Measurements from ENCODE around the gene FCER2.

Gene FCER2

DNA sequence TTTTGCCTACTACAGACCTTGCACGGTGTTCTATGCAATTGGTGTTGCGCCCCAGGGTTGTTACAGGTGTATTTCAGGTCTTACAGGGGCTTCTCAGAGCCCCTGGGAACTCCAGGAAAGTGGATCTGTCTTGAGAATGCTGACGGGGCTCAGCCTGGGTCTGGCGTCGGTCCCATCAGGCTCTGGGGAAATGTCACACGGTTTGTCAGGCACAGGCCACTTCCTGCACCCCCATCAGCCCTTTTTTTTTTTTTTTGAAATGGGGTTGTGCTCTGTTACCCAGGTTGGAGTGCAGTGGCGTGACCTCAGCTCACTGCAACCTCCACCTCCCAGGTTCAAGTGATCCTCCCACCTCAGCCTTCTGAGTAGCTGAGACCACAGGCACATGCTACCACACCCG, 16.7 kb upstream of the FCER2 start:
- no peak overlapping the region for H3K9ac ChIP-seq
- H3K79me2 ChIP-seq (ENCODE audit: insufficient read depth, low read depth), result no peaks in the 10 kb centered on the region
- H4K20me1 ChIP-seq (ENCODE audit: insufficient read depth), result no peaks in the 10 kb centered on the region
- no peak overlapping the region for H3K4me3 ChIP-seq (IDR thresholded peaks at IDR 0.05; ENCODE audit: insufficient read depth, low read depth, low read length)
- H3K27ac ChIP-seq, result no peak overlapping the region
- TF ChIP-seq, protein P1, sequence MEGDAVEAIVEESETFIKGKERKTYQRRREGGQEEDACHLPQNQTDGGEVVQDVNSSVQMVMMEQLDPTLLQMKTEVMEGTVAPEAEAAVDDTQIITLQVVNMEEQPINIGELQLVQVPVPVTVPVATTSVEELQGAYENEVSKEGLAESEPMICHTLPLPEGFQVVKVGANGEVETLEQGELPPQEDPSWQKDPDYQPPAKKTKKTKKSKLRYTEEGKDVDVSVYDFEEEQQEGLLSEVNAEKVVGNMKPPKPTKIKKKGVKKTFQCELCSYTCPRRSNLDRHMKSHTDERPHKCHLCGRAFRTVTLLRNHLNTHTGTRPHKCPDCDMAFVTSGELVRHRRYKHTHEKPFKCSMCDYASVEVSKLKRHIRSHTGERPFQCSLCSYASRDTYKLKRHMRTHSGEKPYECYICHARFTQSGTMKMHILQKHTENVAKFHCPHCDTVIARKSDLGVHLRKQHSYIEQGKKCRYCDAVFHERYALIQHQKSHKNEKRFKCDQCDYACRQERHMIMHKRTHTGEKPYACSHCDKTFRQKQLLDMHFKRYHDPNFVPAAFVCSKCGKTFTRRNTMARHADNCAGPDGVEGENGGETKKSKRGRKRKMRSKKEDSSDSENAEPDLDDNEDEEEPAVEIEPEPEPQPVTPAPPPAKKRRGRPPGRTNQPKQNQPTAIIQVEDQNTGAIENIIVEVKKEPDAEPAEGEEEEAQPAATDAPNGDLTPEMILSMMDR (conservative IDR thresholded peaks at IDR 0.05; ENCODE audit: low read depth, low read length), result no peak
- H3K36me3 ChIP-seq (ENCODE audit: insufficient read depth), result no peaks in the 10 kb centered on the region
- no peak overlapping the region for H2AFZ ChIP-seq (ENCODE audit: low read depth)
- H3K27me3 ChIP-seq (ENCODE audit: insufficient read depth, low read depth), result peaks cover 42% of the 10 kb centered on the region
- H3K4me2 ChIP-seq, result no peak overlapping the region
- no peaks in the 10 kb centered on the region for H3K4me1 ChIP-seq (ENCODE audit: low read depth, poor library complexity, severe bottlenecking)

DNA sequence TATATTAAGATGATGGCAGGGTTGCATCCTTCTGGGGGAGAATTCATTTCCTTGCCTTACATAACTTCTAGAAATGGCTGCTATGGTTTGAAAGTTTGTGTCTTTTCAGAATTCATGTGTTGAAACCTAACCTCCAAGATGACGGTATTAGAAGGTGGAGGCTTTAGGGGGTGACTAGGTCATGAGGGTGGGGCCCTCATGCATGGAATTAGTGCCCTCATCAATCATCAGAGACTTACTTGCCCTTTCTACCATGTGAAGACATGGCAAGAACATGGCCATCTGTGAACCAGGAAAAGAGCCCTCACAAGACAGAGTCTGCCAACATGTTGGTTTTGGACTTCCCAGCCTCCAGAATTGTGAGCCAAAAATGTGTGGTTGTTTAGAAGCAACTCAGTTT, 14.8 kb upstream of the FCER2 start:
- no peak overlapping the region for H3K9ac ChIP-seq
- no peaks in the 10 kb centered on the region for H4K20me1 ChIP-seq (ENCODE audit: insufficient read depth)
- TF ChIP-seq, protein P1 (conservative IDR thresholded peaks at IDR 0.05; ENCODE audit: low read depth, low read length), result no peak
- no peaks in the 10 kb centered on the region for H3K36me3 ChIP-seq (ENCODE audit: insufficient read depth)
- H3K27me3 ChIP-seq (ENCODE audit: insufficient read depth, low read depth), result peaks cover 27% of the 10 kb centered on the region
- no peaks in the 10 kb centered on the region for H3K79me2 ChIP-seq (ENCODE audit: insufficient read depth, low read depth)
- H3K4me1 ChIP-seq (ENCODE audit: low read depth, poor library complexity, severe bottlenecking), result no peaks in the 10 kb centered on the region
- no peak overlapping the region for H2AFZ ChIP-seq (ENCODE audit: low read depth)
- H3K27ac ChIP-seq, result no peak overlapping the region
- no peak overlapping the region for H3K4me3 ChIP-seq (IDR thresholded peaks at IDR 0.05; ENCODE audit: insufficient read depth, low read depth, low read length)
- H3K4me2 ChIP-seq, result no peak overlapping the region

DNA sequence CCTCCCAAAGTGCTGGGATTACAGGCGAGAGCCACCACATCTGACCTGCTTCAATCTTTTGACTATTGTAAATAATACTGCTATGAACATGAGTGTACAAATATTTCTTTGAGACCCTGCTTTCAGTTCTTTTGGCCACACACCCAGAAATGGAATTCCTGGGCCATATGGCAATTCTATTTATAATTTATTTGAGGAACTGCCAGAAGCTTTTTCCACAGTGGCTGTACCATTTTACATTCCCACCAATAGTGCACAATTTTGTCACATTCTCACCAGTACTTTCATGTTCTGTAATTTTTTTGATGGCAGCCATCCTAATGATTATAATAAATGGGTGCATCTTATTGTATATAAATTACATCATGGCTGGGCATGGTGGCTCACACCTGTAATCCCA, 13.7 kb upstream of the FCER2 start:
- Histone ChIP-seq H3K36me3 (ENCODE audit: insufficient read depth) (no peaks in the 10 kb centered on the region), H3K27me3 (ENCODE audit: insufficient read depth, low read depth) (peaks cover 24% of the 10 kb centered on the region), H4K20me1 (ENCODE audit: insufficient read depth) (no peaks in the 10 kb centered on the region), H3K4me1 (ENCODE audit: low read depth, poor library complexity, severe bottlenecking) (no peaks in the 10 kb centered on the region), H3K79me2 (ENCODE audit: insufficient read depth, low read depth) (no peaks in the 10 kb centered on the region), H3K4me3 (IDR thresholded peaks at IDR 0.05; ENCODE audit: insufficient read depth, low read depth, low read length) (no peak overlapping the region), H3K9ac (no peak overlapping the region), H2AFZ (ENCODE audit: low read depth) (no peak overlapping the region), H3K4me2 (no peak overlapping the region), H3K27ac (no peak overlapping the region)
- TF ChIP-seq, protein P1 (conservative IDR thresholded peaks at IDR 0.05; ENCODE audit: low read depth, low read length), result no peak

DNA sequence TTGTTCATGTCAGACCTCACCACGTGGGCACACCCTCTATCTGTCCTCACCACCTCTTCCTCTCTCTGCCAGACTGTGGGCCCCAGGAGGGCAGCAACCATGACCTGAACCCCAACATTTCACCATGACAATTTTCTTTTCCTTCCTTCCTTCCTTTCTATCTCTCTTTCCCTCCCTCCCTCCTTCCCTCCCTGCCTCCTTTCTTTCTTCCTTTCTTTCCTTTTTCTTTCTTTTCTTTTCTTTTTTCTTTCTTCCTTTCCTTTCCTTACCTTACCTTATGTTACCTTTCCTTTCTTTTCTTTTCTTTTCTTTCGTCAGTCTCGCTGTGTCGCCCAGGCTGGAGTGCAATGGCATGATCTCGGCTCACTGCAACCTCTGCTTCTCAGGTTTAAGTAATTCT, 8.7 kb upstream of the FCER2 start:
- no peak overlapping the region for H2AFZ ChIP-seq (ENCODE audit: low read depth)
- no peaks in the 10 kb centered on the region for H3K79me2 ChIP-seq (ENCODE audit: insufficient read depth, low read depth)
- no peak overlapping the region for H3K27ac ChIP-seq
- no peak overlapping the region for H3K4me3 ChIP-seq (IDR thresholded peaks at IDR 0.05; ENCODE audit: insufficient read depth, low read depth, low read length)
- H3K9ac ChIP-seq, result no peak overlapping the region
- H3K36me3 ChIP-seq (ENCODE audit: insufficient read depth), result no peaks in the 10 kb centered on the region
- no peaks in the 10 kb centered on the region for H4K20me1 ChIP-seq (ENCODE audit: insufficient read depth)
- H3K27me3 ChIP-seq (ENCODE audit: insufficient read depth, low read depth), result peaks cover 34% of the 10 kb centered on the region; the same call in 1 of the 2 replicates
- TF ChIP-seq, protein P1 (conservative IDR thresholded peaks at IDR 0.05; ENCODE audit: low read depth, low read length), result no peak
- no peak overlapping the region for H3K4me2 ChIP-seq
- H3K4me1 ChIP-seq (ENCODE audit: low read depth, poor library complexity, severe bottlenecking), result no peaks in the 10 kb centered on the region

All from KMS-11 (cell line).